ENCODE data around the gene HTRA3.
"Not testable (repeated sequence)": the region's sequence is repeated elsewhere in the genome, so short reads cannot be mapped to it uniquely, and the experiment has no call there.

HTRA3 gene

DNA sequence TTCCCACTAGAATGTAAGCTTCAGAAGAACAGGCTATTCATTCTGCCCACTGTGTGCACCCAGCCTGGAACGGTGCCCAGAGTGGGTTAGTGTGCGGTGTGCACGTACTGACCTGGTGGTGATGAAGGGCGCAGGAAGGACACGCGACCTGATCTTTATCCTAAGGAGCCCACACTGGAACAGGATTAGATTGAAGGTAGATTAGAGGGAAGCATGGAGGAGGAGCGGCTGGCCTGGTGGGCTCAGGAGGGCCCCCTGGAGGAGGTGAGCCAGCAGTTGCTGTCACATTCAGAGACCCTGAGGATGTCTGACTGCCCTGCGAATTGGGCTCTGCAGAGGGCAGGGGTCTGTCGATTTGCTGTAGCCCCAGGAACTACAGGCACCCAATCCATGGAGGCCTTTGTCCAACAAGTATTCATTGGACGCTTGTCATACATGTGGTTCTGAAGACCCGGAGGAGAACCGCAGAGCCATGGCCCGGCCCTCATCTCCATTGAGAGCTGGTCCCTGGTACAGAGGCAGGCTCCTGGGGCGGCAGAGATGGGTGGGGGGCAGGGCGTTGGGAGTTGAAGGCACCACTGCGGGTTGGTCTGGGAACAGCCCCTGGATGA lies 73.2 kb downstream of the HTRA3 start:
- peak; percentile 79 for DNase-seq (ENCODE audit: low spot score)

GRCh38 chr4:8343262-8343966 lies 73.9 kb downstream of the HTRA3 start:
- DNase-seq (ENCODE audit: low spot score) = no peak

- DNase-seq (ENCODE audit: low spot score) = no peak
Measured at GRCh38 chr4:8343967-8344331, 74.4 kb downstream of the HTRA3 start.

- no peak for DNase-seq (ENCODE audit: low spot score)
Measured at GRCh38 chr4:8344377-8344776, 74.8 kb downstream of the HTRA3 start.

DNA sequence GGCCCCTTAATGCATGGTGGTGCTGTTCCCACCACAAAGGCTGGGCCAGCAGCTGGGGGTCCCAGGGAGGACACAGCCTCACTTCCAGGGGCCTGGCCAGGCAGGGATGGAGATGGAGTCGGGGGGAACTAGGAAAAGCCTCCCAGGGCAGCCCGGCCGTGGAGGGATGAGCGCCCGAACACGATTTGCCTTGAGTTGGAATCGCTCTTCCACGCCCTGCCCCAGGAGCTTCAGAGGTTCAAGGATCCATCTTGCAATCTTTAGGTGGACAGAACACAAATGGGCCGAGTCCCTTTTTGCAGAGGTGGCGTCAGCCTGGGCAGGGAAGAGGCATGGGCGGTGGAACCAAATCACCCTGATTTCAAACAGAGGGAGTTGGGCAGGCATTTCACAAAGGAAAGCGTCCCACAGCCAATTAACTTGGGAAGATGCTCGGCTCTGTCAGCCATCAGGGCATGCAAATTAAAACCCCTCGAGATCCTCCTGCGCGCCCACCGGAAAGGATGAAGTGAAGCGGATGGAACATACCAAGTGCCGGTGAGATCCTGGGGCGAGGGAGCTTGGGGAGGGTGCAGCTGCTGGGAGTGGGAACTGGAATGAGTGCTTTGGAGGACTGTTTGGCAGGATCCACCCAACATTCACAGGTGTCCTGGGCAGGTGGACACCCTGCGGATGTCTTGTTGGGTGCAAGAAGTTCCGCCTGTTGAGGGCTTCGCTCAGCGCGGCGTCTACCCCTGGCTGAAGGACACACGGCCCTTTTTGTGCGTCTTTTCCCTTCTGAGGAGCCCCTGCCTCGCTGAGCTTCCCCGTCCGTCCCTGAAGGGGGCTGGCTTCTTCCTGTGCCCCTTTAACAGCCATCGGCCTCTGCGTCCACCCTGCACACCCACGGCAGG lies 75.7 kb downstream of the HTRA3 start:
- no peak for DNase-seq (ENCODE audit: low spot score)

GRCh38 chr4:8345946-8346814 lies 76.6 kb downstream of the HTRA3 start:
- DNase-seq (ENCODE audit: low spot score) = no peak

GRCh38 chr4:8346838-8347605 lies 77.5 kb downstream of the HTRA3 start:
- no peak for DNase-seq (ENCODE audit: low spot score)

DNA sequence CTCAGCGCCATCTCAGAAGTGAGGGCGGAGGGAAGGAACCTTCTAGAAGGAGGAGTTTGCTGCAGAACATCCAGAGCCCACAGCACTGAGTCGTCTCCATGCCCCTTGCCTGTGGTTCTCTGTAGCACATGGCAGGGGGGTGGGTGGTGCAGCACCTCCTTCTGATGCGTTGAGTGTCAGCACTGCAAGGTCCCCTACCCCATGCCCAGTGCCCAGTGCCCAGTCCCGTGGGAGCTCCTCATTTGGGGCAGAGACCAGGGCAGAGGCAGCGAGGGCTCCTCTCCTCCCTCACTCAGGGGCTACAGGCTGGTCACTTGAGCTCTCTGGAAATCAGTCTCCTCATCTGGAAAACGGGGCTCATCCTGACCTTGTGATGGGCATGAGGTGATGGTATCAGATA lies 78.1 kb downstream of the HTRA3 start:
- DNase-seq (ENCODE audit: low spot score) = no peak

GRCh38 chr4:8348071-8348470 lies 78.5 kb downstream of the HTRA3 start:
- no peak for DNase-seq (ENCODE audit: low spot score)

DNA sequence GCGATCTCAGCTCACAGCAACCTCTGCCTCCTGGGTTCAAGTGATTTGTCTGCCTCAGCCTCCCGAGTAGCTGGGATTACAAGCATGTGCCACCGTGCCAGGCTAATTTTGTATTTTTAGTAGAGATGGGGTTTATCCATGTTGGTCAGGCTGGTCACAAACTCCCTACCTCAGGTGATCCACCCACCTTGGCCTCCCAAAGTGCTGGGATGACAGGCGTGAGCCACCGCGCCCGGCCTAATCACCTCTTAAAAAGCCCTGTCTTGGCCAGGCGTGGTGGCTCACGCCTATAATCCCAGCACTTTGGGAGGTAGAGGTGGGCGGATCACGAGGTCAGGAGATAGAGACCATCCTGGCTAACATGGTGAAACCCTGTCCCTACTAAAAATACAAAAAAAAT lies 79.7 kb downstream of the HTRA3 start:
- not testable (repeated sequence) for DNase-seq (ENCODE audit: low spot score)

DNA sequence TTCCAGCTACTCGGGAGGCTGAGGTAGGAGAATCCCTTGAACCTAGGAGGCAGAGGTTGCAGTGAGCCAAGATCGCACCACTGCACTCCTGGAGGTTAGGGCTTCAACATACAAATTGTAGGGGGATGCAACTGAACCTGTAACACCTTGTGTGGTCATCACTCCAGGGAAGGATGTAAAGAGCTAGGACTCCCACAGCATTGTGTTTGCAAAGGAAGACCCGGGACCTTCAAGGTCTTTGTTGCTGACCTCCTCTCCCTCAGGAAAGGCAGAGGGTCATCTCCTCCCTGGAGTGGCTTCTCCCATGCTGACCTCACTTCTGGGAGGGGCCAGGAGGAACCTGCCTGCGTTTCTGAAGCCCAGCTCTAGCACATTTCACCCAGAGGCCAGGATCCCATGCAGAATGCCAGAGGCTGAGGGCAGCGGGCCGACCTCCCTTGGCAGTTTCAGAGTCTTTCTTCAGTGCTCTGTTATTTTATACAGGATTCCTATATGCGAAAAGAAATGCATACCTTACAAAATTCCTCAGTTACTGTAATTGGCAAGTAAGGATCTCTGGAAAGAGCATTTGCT lies 80.2 kb downstream of the HTRA3 start:
- DNase-seq (ENCODE audit: low spot score) = no peak

DNA sequence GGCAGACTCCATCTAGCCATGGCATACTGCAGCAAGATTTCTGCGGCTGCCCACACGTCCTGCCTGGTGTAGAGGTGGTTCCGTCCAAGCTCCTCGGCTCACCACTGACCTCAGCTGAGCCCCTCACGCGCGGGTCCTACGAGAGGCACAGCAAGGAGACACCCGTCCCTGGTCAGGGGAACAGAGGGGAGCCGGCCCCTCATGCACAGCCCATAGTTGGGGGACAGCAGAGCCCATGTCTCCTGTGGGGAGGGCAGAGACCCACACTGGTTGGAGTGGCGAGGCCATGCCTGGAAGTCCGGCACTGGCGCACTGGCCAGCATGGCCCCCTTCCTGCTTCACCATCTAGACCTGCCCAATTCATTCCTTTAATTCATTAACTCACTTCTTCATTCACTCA lies 80.8 kb downstream of the HTRA3 start:
- no peak for DNase-seq (ENCODE audit: low spot score)

GRCh38 chr4:8350841-8351461 lies 81.4 kb downstream of the HTRA3 start:
- DNase-seq (ENCODE audit: low spot score) = no peak

GRCh38 chr4:8351931-8352367 lies 82.4 kb downstream of the HTRA3 start:
- DNase-seq (ENCODE audit: low spot score) = no peak

DNA sequence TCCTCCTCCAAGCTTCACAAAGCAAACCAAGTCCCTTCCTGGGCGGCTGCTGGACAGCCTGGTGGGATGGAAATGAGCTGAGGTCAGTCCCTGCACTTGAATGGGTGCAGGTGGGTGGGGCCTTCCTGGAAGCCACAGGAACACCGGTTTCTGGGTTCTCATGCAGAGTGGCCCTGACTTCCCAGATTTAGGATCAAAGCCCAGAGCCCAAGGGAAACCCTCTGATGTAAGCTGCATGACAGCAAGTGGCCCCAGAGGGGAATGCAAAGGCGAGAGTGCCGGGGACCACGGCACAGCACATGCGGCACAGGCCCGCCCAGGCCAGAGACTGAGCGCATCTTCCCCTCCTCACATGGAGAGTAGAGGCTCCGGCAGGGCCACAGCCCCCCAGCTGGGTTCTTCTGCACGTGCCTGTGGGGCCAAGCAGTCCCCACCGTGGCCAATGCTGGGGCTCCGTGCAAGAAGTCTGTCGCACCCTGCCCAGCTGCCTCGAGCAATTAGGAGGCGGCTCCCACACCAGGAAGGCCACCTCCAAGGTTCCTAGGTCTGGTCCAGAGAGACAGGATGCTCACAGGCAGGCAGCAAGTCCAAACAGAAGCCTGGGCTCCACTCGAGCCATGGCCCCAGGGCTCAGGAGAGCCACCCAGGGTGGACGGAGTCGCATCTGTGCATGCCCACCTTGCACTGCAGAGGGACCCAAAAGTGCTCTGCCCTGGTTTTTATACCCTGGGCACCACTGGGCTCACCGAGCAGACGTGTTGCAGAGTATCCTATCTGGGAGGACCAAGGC lies 83.0 kb downstream of the HTRA3 start:
- DNase-seq (ENCODE audit: low spot score) = no peak

DNA sequence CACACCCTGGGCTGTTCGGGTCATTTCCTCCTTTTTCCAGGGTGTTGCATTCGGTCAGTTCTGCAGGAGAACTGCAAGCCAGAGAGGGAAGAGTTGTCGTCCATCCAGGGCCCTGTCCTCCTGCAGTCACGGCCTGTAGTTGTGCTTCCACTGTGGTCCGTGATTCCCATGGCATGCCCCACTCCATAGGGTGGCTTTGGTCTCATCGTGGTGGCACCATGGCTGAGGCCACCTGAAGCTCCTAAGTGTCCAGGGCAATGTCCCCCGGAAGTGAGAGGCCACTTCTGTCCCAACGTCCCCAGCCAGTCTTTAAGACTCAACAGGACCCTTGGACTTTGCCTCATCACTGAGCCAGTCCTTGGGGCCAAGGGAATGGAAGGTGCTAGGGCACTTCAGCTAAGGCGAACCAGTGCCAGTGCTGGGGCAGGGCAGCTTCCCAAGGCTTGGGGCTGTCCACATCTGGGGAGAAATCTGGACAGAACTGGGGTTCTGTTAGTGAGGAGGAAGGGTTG lies 83.7 kb downstream of the HTRA3 start:
- DNase-seq (ENCODE audit: low spot score) = no peak

GRCh38 chr4:8353912-8354453 lies 84.4 kb downstream of the HTRA3 start:
- no peak for DNase-seq (ENCODE audit: low spot score)

GRCh38 chr4:8355306-8355705 lies 85.8 kb downstream of the HTRA3 start:
- no peak for DNase-seq (ENCODE audit: low spot score)

Measured in iPS-NIHi11 (cell line).